CD14-positive monocyte (primary cell): ENCODE data around the gene UBR1. TPM values are rescaled to one million over a fixed set of nuclear protein-coding genes. Genes with fewer than 3 reads are reported as not detected.

Source experiments
- DNase-seq, 3 donors: peaks; one replicate each; pipeline ENCODE4 v3.0.0-alpha.2; 2011 to 2022
- H2AFZ ChIP-seq: 2 replicates; pipeline ENCODE4 v1.6.0; 2012; ENCODE audit warnings: mild to moderate bottlenecking, low read depth, low read length, inconsistent platforms; ENCODE audit not compliant: insufficient read depth, poor library complexity, severe bottlenecking
- H3K27ac ChIP-seq, 2 donors: 1 replicate in 1 of 2; 2 replicates in 1 of 2; pipeline ENCODE4 v1.5.1; 2012 to 2013; ENCODE audit warnings: low read length in 2 of 2, control low read depth in 1 of 2, inconsistent platforms in 1 of 2, low read depth in 1 of 2, mild to moderate bottlenecking in 1 of 2
- H3K27me3 ChIP-seq, 2 donors: one replicate each; pipeline versions ENCODE4 v1.6.0 to v1.6.1; 2011 to 2013; ENCODE audit warnings: low read length in 2 of 2; ENCODE audit not compliant: control insufficient read depth in 2 of 2, insufficient read depth in 2 of 2
- H3K36me3 ChIP-seq, 2 donors: replicated peaks in 1 of 2; 1 replicate in 1 of 2; 2 replicates in 1 of 2; pipeline versions ENCODE4 v1.5.1 to v1.6.1; 2012 to 2013; ENCODE audit warnings: low read length in 2 of 2, control low read depth in 1 of 2, inconsistent platforms in 1 of 2, mild to moderate bottlenecking in 1 of 2; ENCODE audit not compliant: insufficient read depth in 2 of 2, control insufficient read depth in 1 of 2
- H3K4me1 ChIP-seq, 2 donors: 1 replicate in 1 of 2; 2 replicates in 1 of 2; pipeline versions ENCODE4 v1.5.1 to v1.6.1; 2012 to 2013; ENCODE audit warnings: low read length in 2 of 2, control low read depth in 1 of 2, inconsistent platforms in 1 of 2, mild to moderate bottlenecking in 1 of 2, moderate library complexity in 1 of 2; ENCODE audit not compliant: insufficient read depth in 2 of 2, control insufficient read depth in 1 of 2
- H3K4me2 ChIP-seq: replicated peaks from 2 replicates; pipeline ENCODE3; 2012; ENCODE audit warnings: low read length, moderate library complexity, mild to moderate bottlenecking; ENCODE audit not compliant: poor library complexity, severe bottlenecking; ENCODE audit errors: extremely low read depth
- H3K4me3 ChIP-seq, 3 experiments: fragments of 200-600 bp in 1 of 3; sonication (generic) in 1 of 3; replicated peaks in 1 of 3; 1 replicate in 2 of 3; 2 replicates in 1 of 3; pipeline ENCODE4 v1.5.1; 2011 to 2013; ENCODE audit warnings: low read length in 3 of 3, mild to moderate bottlenecking in 3 of 3, control low read depth in 2 of 3, low read depth in 2 of 3, inconsistent platforms in 1 of 3, moderate library complexity in 1 of 3
- H3K79me2 ChIP-seq: 2 replicates; pipeline ENCODE4 v1.6.0; 2012; ENCODE audit warnings: mild to moderate bottlenecking, control low read depth, inconsistent platforms, low read length, moderate library complexity; ENCODE audit not compliant: insufficient read depth
- H3K9ac ChIP-seq: 2 replicates; pipeline ENCODE4 v1.6.0; 2017; ENCODE audit warnings: low read length, mild to moderate bottlenecking; ENCODE audit not compliant: insufficient read depth, poor library complexity, severe bottlenecking
- H3K9me3 ChIP-seq, 2 donors: replicated peaks in 1 of 2; 1 replicate in 1 of 2; 2 replicates in 1 of 2; pipeline versions ENCODE4 v1.5.1 to v1.6.1; 2012 to 2013; ENCODE audit warnings: low read length in 2 of 2, control low read depth in 1 of 2; ENCODE audit not compliant: control insufficient read depth in 1 of 2, insufficient read depth in 1 of 2
- H4K20me1 ChIP-seq: 2 replicates; pipeline ENCODE4 v1.6.0; 2012; ENCODE audit warnings: mild to moderate bottlenecking, low read length, control low read depth, moderate library complexity; ENCODE audit not compliant: insufficient read depth
- H3K27ac Mint-ChIP-seq, 7 donors: one replicate each; pipeline ENCODE4 v1.8.0; 2020; ENCODE audit warnings: mild to moderate bottlenecking in 7 of 7, mixed read lengths in 7 of 7, moderate library complexity in 6 of 7, inconsistent platforms in 2 of 7
- H3K27me3 Mint-ChIP-seq, 3 donors: one replicate each; pipeline ENCODE4 v1.8.0; 2021 to 2022; ENCODE audit warnings: low read depth in 3 of 3, mild to moderate bottlenecking in 3 of 3, mixed read lengths in 3 of 3, moderate library complexity in 3 of 3, inconsistent platforms in 1 of 3
- H3K36me3 Mint-ChIP-seq, 2 donors: one replicate each; pipeline ENCODE4 v1.8.0; 2020; ENCODE audit warnings: mixed read lengths in 2 of 2, inconsistent platforms in 1 of 2, mild to moderate bottlenecking in 1 of 2
- H3K4me1 Mint-ChIP-seq: one replicate; pipeline ENCODE4 v1.8.0; 2020; ENCODE audit warnings: mild to moderate bottlenecking, mixed read lengths
- H3K4me3 Mint-ChIP-seq, 2 donors: one replicate each; pipeline ENCODE4 v1.8.0; 2020; ENCODE audit warnings: mild to moderate bottlenecking in 2 of 2, mixed read lengths in 2 of 2, moderate library complexity in 1 of 2
- H3K9me3 Mint-ChIP-seq, 7 donors: one replicate each; pipeline ENCODE4 v1.8.0; 2020 to 2022; ENCODE audit warnings: mixed read lengths in 7 of 7, mild to moderate bottlenecking in 6 of 7, moderate library complexity in 6 of 7, inconsistent platforms in 2 of 7
- WGBS: methylation state at CpG from one replicate; pipeline ENCODE4 v1.1.5; 2013; ENCODE audit warnings: missing lambda C conversion rate; ENCODE audit not compliant: insufficient coverage; 5-methylcytosine and 5-hydroxymethylcytosine counted together
- intact Hi-C, 2 donors: fragments of 100-400 bp; cut with micrococcal nuclease; formaldehyde crosslinking; loops; one replicate each; pipeline versions ENCODE4 v1.15.0 to v1.15.1; 2023
- polyA plus RNA-seq, 3 donors: library from polyadenylated mRNA; depleted of rRNA in 1 of 3; unstranded in 2 of 3; stranded (reverse) in 1 of 3; fragments of 300-500 nt in 2 of 3; fragments of >200 nt in 1 of 3; fragmentation: Illumina TruSeq in 2 of 3; gene quantifications; 1 replicate in 2 of 3; 2 replicates in 1 of 3; pipeline ENCODE4 v1.2.3, GENCODE V29; 2012 to 2021
- TF ChIP-seq, protein P1 (sequence below): fragments of 200-600 bp; IDR thresholded peaks from one replicate; pipeline ENCODE4 v1.8.0; 2022; ENCODE audit warnings: antibody characterized with exemption, mild to moderate bottlenecking

The UBR1 gene
- polyA plus RNA-seq, 3 donors = 5.1 to 7.9 (median 6.3) TPM

- H3K4me1 Mint-ChIP-seq = peaks cover 19% of the 10 kb centered on the region
- no peak for DNase-seq
- Histone ChIP-seq H3K27me3 (no peaks in the 10 kb centered on the region), H4K20me1 (no peaks in the 10 kb centered on the region), H3K4me1 (peaks cover 15 to 17% of the 10 kb centered on the region in 2 donors), H3K4me3 (no peak overlapping the region), H2AFZ (no peak overlapping the region), H3K4me2 (no peak overlapping the region), H3K9ac (no peak overlapping the region), H3K36me3 (no peaks in the 10 kb centered on the region), H3K79me2 (no peaks in the 10 kb centered on the region), H3K27ac (no peak overlapping the region), H3K9me3 (no peaks in the 10 kb centered on the region)
- H3K36me3 Mint-ChIP-seq = no peaks in the 10 kb centered on the region
- intact Hi-C loops = no loop called here
- no peak overlapping the region for H3K27ac Mint-ChIP-seq
- H3K9me3 Mint-ChIP-seq = no peaks in the 10 kb centered on the region
- peaks cover 0 to 4% (median 3%) of the 10 kb centered on the region in 3 donors for H3K27me3 Mint-ChIP-seq
- TF ChIP-seq, protein P1, sequence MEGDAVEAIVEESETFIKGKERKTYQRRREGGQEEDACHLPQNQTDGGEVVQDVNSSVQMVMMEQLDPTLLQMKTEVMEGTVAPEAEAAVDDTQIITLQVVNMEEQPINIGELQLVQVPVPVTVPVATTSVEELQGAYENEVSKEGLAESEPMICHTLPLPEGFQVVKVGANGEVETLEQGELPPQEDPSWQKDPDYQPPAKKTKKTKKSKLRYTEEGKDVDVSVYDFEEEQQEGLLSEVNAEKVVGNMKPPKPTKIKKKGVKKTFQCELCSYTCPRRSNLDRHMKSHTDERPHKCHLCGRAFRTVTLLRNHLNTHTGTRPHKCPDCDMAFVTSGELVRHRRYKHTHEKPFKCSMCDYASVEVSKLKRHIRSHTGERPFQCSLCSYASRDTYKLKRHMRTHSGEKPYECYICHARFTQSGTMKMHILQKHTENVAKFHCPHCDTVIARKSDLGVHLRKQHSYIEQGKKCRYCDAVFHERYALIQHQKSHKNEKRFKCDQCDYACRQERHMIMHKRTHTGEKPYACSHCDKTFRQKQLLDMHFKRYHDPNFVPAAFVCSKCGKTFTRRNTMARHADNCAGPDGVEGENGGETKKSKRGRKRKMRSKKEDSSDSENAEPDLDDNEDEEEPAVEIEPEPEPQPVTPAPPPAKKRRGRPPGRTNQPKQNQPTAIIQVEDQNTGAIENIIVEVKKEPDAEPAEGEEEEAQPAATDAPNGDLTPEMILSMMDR = no peak
- no peak overlapping the region for H3K4me3 Mint-ChIP-seq
- 100% methylated on average over 2 of the region's 2 CpGs for WGBS
These were observed 13.0 kb upstream of the UBR1 start for GRCh38 chr15:43118829-43119228.

- H3K27ac Mint-ChIP-seq = no peak overlapping the region
- intact Hi-C loops = no loop called here
- no peaks in the 10 kb centered on the region for H3K27me3 ChIP-seq
- TF ChIP-seq, protein P1 = no peak
- H3K4me2 ChIP-seq = no peak overlapping the region
- no peak overlapping the region for H3K27ac ChIP-seq
- H3K27me3 Mint-ChIP-seq = peaks cover 0 to 4% (median 3%) of the 10 kb centered on the region in 3 donors
- H3K4me3 ChIP-seq = no peak overlapping the region
- DNase-seq = no peak
- H4K20me1 ChIP-seq = no peaks in the 10 kb centered on the region
- H3K9me3 ChIP-seq = no peaks in the 10 kb centered on the region
- H3K4me1 Mint-ChIP-seq = peaks cover 15% of the 10 kb centered on the region
- H3K9ac ChIP-seq = no peak overlapping the region
- H2AFZ ChIP-seq = no peak overlapping the region
- WGBS = no CpG with 5 or more reads among the region's 1 CpG
- peaks cover 15 to 17% of the 10 kb centered on the region in 2 donors for H3K4me1 ChIP-seq
- peaks cover 0 to under 1% (median 0%) of the 10 kb centered on the region in 7 donors for H3K9me3 Mint-ChIP-seq
- no peaks in the 10 kb centered on the region for H3K36me3 ChIP-seq
- H3K36me3 Mint-ChIP-seq = no peaks in the 10 kb centered on the region
- H3K79me2 ChIP-seq = no peaks in the 10 kb centered on the region
- H3K4me3 Mint-ChIP-seq = no peak overlapping the region
These were observed 12.4 kb upstream of the UBR1 start for GRCh38 chr15:43118286-43118685.
